NCI-H2171 (cell line): ENCODE data around the gene FUOM.

ENCODE experiments used
- DNase-seq: peaks from one replicate; lab custom pipeline; 2025; lab: John Stamatoyannopoulos, UW

The FUOM gene

DNA sequence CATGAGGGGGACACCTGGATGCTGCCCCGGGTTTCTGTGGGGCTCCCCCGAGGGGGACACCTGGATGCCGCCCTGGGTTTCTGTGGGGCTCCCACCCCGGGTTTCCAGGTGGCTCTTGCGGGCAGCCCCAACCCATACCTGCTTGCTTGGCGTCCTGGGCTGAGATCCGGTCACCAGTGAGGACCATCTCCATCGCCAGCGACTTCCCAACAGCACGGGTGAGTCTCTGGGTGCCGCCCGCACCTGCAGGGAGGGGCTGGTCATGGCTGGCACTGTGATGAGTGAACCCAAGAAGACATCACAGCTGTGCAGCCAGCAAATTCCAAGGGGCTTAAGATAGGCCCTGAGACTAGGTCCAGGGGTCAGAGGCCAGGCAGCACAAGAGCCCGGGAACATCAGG lies 8.9 kb upstream of the FUOM start:
- DNase-seq: no peak

DNA sequence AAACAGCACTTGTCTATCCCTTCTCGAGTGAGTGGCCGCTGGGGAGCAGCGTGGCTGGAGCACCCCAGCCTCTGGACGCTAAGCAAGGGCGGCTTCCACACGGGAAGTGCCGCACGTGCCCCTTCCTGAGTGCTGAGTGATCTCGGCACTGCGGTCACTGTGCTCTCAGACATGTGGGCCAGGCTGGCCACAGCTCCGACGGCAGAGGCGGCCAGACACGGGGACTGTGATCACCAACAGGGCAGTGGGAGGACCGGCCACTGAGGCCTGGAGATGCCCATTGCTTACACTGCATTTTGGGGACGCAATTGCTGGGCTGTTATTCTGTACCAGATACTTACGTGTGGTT lies 8.3 kb upstream of the FUOM start:
- no peak for DNase-seq

DNA sequence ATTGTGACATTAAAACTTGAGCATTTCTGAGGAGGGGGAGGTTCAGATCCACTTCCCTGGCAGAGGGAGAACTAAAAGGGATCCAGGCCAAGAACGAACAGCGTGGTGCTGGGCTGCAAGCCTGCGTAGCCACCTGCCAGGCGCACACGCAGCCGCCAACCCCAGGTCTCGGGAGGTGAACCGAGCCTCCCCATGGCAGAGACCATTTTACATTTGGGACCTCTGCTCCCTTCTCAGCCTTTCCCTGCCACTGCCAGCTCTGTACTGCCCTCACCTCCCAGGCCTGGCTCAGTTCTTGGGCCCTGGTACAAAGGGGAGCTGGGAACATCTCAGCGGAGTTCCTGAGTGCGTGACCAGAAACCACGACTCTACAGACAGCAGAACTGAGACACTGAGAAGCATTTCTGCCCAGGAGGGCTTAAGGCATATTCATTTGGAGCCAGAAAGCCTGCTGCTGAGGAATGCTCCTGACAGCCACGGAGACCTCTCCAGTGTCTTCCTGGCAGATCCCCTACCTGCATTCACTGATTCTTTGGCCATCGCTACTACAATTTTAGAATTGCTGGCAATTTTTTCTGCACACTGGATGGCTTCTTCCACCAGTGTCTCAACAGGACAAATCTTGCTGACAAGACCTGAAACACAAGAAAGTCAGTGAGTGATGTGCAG lies 7.8 kb upstream of the FUOM start:
- DNase-seq: peak; percentile 34

DNA sequence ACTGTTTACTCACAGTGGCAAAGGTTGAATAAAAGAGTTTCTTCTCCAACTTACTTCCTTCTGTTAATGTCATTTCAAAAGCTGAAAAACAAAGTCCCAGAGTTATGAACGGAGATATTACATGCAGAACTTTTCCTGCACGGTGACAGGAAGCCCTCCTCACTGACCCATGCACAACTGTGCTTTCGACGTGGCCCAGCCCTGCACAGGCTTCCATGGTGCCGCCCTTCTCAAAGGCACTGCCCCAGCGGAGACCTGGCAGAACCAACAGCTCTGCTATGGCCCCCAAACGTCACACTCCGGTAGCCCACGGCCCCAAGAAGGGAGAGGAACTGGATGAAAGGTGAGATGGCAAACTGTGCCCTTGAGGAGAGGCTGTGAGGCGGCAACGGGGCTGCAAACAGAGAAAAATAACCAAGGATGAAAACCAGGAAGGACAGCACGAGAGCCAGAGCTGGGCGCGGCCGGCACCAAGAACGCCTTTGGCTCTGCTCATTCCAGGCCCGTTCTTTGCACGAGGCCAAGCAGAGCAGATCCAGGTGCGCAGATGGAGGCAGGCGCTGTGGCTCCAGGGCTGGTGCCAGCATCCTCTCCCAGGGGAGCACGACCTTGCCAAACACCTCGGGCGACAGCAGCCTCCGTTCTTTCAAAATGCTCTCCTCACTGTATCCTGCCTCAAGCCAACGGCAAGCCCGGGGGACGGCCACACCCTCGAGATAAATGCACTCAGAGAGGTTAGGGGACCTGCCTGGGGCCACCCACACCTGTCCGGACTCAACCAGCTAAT lies 7.0 kb upstream of the FUOM start:
- peak; percentile 74 for DNase-seq

DNA sequence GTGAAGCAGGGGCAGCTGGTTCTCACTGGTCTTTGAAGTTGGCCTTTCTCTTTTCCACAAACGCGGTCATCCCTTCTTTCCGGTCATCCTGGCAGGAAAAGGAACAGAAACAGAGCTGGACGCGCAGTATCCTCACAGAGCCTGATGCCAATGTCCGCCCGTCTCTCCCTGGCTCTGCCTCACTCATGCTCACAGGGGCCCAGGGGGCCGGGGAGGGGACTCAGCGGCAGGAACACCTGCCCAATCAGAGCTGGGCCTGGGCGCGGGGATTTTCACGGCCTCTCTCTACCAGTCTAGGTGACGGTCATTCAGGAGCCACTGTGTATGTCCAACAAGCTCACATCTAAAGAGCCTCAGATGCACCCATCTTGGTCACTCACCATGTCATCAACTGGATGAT lies 5.0 kb upstream of the FUOM start:
- DNase-seq: no peak

DNA sequence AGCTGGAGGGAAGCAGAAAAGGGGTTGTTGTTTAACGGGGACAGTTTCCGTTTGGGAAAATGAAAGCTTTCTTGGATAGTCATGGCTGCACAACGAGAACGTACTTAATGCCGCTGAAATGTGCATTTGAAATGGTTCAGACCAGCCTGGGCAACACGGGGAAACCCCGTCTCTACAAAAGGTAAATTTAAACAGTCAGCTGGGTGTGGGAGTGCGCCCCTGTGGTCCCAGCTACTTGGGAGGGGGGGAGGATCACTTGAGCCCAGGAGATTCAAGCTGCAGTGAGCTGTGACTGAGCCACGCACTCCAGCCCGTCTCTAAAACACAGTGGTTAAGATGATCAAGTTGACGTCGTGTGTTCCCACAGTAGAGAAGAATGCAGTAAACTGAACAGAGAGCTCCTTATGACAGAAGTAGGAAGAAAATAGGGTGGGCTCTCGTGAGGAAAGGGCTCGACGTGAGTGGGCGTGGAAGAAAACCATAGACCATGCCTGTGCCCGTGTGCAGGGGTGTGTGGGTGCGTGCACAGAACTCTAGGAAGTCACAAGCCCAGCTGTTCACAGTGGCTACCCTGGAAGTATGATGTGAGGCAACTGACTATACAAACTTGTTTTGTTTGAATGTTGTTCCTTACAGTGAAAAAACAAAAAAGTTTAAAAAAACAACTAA lies 4.1 kb upstream of the FUOM start:
- DNase-seq: no peak

DNA sequence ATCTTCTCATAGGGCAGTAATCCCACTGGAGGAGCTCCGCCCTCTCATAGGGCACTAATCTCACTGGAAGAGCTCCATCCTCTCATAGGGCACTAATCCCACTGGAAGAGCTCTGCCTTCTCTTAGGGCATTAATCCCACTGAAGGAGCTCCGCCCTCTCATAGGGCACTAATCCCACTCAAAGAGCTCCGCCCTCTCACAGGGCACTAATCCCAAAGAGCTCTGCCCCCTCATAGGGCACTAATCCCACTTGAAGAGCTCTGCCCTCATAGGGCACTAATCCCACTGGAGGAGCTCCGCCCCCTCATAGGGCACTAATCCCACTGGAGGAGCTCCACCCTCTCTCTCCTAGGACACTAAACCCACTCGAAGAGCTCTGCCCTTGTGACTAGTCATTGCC lies 3.4 kb upstream of the FUOM start:
- no peak for DNase-seq

DNA sequence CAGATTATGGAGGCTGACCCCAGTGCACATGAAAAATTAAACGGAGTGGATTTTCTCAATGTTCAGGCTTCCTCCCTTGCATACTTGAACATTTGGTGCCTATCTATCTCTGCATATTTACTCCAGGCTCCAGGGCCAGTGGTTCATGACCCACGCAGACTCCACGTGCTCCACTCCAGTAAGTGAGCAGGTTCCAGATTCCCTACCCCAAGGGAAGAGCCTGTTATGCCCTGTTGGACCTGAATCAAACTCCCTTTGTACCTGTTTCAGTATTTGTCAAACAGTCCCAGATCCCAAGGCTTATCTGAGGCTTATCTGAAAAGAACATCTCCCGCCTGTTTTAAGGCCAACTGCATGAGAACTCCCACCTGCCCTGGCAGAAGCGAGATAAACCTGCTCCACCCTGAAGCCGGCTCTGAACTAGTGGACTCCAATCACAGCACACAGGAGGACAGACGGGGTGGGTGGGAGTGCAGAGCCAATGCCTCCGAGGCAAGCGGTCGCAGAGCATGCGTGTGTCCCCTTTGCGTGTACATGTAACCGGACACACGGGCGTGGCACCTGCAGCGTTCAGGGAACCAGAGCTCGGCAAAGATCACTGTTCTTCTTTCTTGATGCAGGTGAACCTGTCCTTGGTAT lies 2.3 kb upstream of the FUOM start:
- DNase-seq: no peak

DNA sequence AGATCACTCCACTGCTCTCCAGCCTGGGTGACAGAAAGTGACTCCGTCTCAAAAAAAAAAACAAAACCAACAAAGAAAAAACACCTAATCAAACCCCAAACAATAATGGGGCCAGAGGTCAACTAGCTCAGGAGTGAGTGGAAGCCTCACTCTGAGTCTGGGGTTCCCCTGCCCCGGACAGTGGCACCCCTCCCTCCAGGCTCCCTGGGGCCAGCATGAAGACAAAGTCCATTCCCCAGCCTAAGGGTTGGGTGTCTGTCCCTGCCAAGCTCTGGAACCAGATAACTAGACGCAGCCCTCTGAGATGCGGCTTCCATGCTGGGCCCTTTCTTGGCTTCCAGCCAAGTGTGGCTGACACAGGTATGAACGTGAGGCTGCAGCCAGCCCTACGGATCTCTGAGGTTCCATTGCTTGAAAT lies 1.7 kb upstream of the FUOM start:
- peak; percentile 39 for DNase-seq

DNA sequence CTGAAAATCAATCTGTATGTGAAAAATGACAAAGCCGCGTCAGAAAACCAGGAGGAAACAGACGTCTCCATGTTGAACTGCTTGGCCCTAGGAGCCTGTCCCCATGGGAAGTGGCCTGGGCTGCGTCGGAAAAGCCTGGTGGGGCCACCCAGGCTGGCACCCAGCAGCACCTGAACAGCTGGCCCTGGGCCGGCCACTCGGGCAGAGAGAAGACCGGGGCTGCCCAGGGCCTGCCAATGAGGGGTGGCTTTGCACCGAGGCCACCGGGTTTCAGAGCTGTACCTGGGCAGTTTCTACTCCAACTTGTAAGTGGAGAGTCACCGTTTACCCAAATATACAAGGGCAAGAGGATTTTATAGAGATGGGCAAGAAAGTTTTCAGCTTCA lies 1.1 kb upstream of the FUOM start:
- no peak for DNase-seq

DNA sequence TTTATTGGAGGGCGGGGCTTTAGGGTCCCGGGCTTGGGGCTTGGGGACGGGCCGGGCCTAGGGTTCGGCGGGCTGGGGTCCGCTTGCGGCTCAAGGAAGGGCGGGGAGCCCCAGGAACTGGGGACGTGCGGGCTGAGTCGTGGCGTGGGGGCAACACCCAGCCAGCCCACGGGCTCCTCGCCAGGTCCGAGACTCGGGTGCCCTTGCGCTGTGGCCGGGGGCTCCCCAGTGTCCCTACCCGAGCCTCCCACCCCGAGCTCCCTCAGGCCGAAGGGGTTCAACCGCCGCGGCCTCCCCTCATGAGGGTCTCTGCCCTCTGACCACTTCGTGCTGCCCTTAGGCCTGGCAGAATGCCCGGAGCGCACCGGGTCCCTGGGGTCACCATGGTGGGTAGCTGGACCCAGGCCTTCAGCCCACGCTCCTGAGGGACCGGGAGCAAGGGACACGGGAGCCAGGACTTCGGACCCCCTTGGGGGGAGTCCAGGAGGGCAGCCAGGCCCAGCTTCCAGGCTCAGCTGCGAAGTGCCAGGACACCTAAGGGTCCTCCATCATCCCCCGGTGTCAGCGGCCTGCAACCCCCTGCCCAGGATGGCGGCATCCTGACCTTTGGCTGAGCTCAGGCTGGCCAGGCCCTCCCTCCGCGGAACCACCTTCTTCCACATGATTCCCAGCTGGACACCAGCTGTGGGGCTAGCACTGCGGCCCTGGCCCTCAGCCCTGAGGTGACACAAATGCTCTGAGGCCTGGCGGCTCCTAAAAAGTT lies 524 bp upstream of the FUOM start:
- DNase-seq: no peak

DNA sequence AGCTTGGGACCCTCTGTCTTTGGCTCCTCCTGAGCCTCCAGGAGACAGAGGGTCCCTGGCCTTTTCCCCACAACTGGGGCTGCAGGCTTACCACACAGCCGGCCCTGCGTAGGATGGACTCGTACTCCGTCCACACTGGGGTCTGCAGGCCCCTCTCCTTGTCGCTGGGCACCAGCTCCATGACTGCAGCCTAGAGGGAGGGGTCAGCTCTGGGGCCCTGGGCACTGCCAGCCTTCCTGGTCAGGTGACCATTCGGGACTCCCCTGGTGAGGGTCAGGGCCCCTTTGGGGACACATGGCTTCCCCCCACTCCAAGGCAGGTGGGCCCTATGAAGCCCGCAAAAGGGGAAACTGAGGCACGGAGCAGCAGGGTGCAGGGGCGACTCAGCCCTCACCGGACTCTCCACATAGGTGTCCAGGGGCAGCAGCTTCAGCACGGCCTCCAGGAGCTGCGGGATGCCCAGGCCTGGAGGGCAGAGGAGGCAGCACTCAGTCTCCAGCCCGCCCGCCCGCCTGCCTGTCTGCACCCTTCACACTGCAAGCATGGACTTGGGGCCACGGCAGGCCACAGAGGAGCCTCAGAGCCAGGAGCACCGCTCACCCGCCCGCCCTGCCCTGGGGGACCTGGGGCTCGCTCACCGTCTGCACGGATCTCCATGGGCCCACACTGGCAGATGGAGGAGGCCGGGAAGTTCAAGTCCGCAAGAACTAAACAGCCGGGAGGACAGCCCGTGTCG lies 1.1 kb downstream of the FUOM start:
- DNase-seq: no peak

DNA sequence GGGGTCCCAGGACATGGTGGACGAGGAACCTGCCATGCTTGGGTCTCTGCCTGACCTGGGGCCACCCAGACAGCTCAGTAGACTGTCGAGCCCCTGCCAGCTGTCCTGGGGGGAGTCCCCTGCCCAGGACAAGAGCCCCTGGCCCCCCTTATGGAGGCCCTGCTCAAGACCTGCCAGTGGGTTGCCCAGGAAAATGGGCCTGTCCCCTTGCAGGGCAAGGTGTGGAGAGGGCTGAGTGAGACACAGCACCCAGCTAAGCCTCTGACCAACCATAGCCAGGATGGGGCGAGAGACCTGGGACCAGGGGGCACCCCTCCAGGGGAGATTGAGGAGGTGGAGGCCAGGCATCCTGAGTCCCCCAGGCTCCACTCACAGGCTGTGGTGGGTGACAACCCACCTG lies 1.8 kb downstream of the FUOM start:
- DNase-seq: no peak

DNA sequence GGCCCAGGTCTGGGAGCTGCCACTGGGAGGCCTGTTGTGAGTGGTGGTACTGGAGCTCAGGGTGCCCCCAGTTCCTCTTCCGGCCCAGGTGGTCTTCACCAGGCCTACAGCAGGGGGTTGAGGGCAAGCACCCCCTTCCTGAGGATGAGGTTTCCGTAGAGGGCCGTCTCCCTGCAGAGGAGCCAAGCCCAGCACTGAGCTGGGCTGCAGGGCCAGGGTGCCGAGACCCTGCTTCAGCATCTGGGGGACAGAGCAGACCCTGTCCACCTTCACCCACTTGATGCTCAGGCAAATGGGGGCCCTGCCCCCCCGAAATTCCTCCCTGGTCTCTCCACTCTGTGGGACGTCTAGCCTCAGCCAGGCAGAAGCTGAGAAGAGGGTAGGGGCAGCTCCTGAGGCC lies 2.6 kb downstream of the FUOM start:
- DNase-seq: no peak

DNA sequence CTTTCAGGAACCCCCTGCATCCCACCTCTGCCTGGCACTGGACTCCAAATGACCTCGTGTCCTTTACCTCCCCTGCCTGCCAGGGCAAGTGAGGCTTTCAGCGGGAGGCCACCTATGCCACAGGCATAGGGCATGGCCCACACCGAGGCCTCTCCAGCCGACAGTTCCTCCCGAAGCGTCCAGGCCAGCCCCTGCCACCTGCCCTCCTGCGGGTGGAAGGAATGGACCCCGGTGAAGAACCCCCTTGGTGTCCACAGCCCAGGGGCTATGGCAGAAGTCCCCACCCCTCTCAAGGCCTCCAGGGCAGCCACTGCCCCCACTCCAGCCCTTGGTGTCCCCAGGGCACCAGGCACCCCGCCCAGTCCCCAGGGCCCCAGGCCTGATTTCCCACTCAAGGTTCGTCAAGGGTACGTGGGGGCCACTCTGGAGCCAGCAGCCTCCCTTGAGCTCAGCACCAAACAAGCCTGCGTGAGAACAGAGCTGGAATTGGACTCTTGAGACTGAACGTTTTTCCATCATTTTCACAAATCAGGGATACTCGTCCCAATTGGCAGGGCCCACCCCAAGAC lies 3.1 kb downstream of the FUOM start:
- DNase-seq: no peak

DNA sequence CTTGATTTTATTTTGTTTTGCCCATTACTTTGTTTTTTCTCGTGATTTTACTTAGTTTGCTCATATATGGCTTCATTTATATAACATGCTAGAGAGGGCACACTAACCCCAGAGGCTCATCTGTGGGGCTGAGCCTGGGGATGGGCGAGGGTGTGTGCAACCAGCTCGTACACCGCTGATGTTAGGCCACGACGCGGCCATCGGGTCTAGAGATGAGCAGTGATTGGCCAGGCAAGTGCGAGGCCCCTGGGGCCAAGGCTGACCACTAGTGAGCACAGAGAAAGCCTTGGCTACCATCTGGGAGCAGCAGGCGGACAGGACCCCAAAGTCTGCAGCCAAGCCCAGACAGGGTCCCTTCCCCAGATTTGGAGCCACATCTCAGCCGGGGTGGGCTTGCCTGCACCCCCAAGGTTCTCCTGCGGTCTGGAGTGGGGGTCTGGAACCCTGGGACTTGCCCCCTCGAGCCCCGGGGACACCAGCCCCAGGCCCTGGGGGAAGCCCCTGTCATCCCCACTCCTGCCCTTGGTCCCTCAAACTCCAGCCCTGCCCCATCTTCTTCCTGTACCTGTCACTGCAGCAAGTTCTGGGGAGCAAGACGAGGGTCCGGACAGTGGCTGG lies 3.7 kb downstream of the FUOM start:
- DNase-seq: no peak

DNA sequence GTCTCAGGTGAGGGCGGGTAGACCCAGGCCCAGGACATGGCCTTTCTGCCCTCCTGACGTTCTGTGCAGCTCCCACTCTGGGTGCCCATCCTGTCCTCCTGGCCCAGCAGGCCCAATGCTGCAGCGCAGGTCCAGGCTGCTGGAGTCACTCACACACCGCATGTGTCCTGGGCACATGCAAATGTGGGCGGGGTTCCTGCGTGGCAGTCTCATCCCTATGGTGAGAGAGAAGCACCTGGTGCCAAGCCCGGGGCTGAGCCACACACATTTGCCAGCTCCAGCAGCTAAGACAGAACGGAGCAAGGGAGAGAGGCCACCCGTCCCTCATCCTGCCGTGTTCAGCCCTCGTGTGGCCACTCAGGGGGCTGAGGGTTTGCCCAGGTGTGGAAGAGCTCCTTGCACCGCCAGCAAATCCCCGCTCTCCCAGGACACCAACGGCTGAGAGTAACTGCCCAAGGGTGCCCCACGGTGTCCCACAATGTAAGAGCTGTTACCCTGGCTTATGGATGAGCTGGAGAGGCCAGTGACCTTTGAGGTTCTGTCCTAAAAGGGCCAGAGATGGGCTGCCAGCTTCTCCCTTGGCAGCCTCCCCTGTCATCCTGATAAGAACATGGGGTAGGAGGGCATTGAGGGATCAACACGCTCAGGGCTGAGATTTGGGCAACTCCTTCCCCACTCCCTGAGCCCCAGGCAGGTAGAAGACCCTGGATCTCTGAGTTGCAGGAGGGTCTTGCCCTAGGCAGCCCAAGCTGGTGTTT lies 4.4 kb downstream of the FUOM start:
- no peak for DNase-seq

DNA sequence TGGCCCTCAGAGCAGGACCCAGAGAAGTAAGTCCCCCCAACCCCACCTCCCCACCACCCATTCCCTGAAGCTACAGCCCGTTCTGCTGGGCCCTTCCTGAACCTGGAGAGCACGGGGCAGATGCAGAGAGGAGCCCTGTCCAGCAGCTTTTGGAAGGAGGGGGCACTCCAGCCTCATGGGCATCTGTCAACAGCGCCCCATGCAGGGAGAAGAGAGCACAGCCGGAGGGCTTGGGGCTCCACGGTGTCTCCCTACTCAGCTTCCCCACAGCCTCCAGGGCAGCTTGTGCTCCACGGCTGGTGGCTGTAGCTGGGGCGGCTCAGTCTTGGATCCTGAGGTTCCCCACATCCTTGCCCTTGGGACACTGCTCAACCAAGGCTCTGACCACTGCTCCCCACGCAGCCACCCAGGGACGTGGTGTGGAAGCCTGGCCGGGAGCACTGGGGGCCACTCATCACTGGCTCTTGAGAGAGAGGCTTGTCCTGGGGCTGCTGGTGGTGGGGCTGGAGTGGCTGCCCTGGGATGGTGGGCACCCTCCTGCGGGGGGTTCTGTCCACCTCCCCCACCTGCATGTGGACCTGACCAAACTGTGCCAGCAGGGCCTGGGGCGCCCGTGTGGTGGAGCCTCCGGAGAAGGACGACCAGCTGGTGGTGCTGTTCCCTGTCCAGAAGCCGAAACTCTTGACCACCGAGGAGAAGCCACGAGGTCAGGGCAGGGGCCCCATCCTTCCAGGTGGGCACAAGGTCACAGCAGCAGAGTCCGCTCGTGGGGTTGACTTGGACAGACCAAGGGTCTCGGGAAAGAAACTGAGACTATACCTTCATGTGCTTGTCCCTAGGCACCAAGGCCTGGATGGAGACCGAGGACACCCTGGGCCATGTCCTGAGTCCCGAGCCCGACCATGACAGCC lies 6.2 kb downstream of the FUOM start:
- no peak for DNase-seq

DNA sequence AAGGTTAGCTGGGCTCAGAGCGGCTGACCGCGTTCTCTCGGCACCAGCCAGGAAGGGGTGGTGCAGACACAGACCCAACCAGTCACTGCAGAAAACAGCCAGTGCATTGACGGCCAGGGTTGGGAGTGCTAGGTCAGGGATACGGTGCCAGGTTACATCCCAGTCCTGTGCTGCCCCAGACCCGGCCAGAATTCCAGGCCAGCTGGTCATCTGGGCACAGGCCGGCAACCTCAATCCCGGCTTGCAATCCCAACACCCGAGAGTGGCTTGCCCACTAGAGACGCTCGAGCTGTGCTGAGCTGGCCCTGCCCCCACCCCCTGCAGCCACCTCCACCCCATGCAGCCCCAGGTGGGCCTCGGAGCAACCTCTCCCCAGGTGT lies 6.9 kb downstream of the FUOM start:
- no peak for DNase-seq
